GM12878 (cell line): ENCODE measurements around the gene MEIS2. TPM values are rescaled to one million over a fixed set of nuclear protein-coding genes. Genes with fewer than 3 reads are reported as not detected.

Experiments used
- ATAC-seq: fragments of 200-7000 bp; cut with Tn5 transposase; 3 replicates; pipeline ENCODE4 v1.9.1; 2020; ENCODE audit warnings: mild to moderate bottlenecking, moderate library complexity
- BruUV-seq: library from RNA; stranded (reverse); fragments of 400-500 nt; replicated peaks from 2 replicates; lab custom pipeline; 2021; lab: Mats Ljungman, UMichigan
- CTCF ChIA-PET: fragments of 300-600 bp; sonication (Branson Sonifier 250); formaldehyde crosslinking; extraction: SDS; loops from one replicate; lab custom pipeline; 2021; ENCODE audit warnings: inconsistent platforms; lab: Yijun Ruan, JAX
- POLR2A ChIA-PET: fragments of 350-600 bp; formaldehyde crosslinking; extraction: SDS; loops from one replicate; lab custom pipeline; 2021; ENCODE audit warnings: inconsistent platforms; lab: Charles Lee
- RAD21 ChIA-PET: fragments of 300-600 bp; sonication (Branson Sonifier 250); formaldehyde crosslinking; loops from one replicate; lab custom pipeline; 2023; ENCODE audit warnings: antibody characterized with exemption; ENCODE audit not compliant: unreplicated experiment; lab: Charles Lee
- SMC1A ChIA-PET: fragments of 300-600 bp; sonication (Branson Sonifier 250); formaldehyde crosslinking; loops from one replicate; lab custom pipeline; 2023; ENCODE audit not compliant: unreplicated experiment, uncharacterized antibody; lab: Charles Lee
- DNase-seq: peaks from one replicate; pipeline ENCODE4 v3.0.0-alpha.2; 2011; ENCODE audit warnings: low read depth, low spot score
- FAIRE-seq: peaks from 3 replicates; lab custom pipeline; 2011; peaks lifted over from hg19 to GRCh38; lab: Jason Lieb, UNC
- H2AFZ ChIP-seq: 2 replicates; pipeline ENCODE4 v1.6.0; 2011; ENCODE audit warnings: low read depth, low read length, control low read depth; ENCODE audit not compliant: control insufficient read depth
- H3K27ac ChIP-seq: 2 replicates; pipeline ENCODE4 v1.5.1; 2011; ENCODE audit warnings: control low read depth; ENCODE audit not compliant: control insufficient read depth, insufficient read depth
- H3K27me3 ChIP-seq, 2 experiments: replicated peaks in 1 of 2; 2 replicates each; pipeline versions ENCODE4 v1.6.0 to v1.6.1; 2011; ENCODE audit warnings: low read length in 1 of 2; ENCODE audit not compliant: control insufficient read depth in 2 of 2, insufficient read depth in 2 of 2
- H3K36me3 ChIP-seq, 2 experiments: 2 replicates each; pipeline ENCODE4 v1.5.1; 2011; ENCODE audit warnings: low read length in 1 of 2; ENCODE audit not compliant: control insufficient read depth in 2 of 2, insufficient read depth in 2 of 2
- H3K4me1 ChIP-seq: 2 replicates; pipeline ENCODE4 v1.6.1; 2011; ENCODE audit warnings: mild to moderate bottlenecking, low read length, moderate library complexity, mixed read lengths; ENCODE audit not compliant: control insufficient read depth, insufficient read depth
- H3K4me2 ChIP-seq: 2 replicates; pipeline ENCODE4 v1.6.0; 2011; ENCODE audit warnings: control low read depth; ENCODE audit not compliant: control insufficient read depth, insufficient read depth
- H3K4me3 ChIP-seq: fragments of 200-600 bp; sonication (generic); 2 replicates; pipeline ENCODE4 v1.5.1; 2016
- H3K79me2 ChIP-seq: 2 replicates; pipeline ENCODE4 v1.6.0; 2011; ENCODE audit warnings: low read length; ENCODE audit not compliant: control insufficient read depth, insufficient read depth
- H3K9ac ChIP-seq: 2 replicates; pipeline ENCODE4 v1.8.0; 2011; ENCODE audit warnings: low read length, control low read depth, mixed read lengths; ENCODE audit not compliant: control insufficient read depth, insufficient read depth
- H3K9me3 ChIP-seq: replicated peaks from 3 replicates; pipeline ENCODE4 v1.5.1; 2011; ENCODE audit warnings: mild to moderate bottlenecking, low read length; ENCODE audit not compliant: control insufficient read depth, insufficient read depth
- H4K20me1 ChIP-seq: 2 replicates; pipeline ENCODE4 v1.6.0; 2011; ENCODE audit not compliant: control insufficient read depth, insufficient read depth
- POLR2A ChIP-seq: IDR thresholded peaks from 2 replicates; pipeline ENCODE4 v1.6.1; 2011; ENCODE audit warnings: low read depth, mild to moderate bottlenecking, low read length
- POLR2AphosphoS5 ChIP-seq: IDR thresholded peaks from 2 replicates; pipeline ENCODE4 v1.6.1; 2011; ENCODE audit warnings: mild to moderate bottlenecking, low read length, inconsistent platforms
- RCOR1 ChIP-seq: conservative IDR thresholded peaks from 2 replicates; pipeline ENCODE4 v1.6.1; 2012; ENCODE audit warnings: low read depth, low read length, improper control_type of control experiment
- SMARCA5 ChIP-seq: fragments of 450-650 bp; IDR thresholded peaks from 2 replicates; pipeline ENCODE4 v1.6.1; 2017; ENCODE audit warnings: mild to moderate bottlenecking
- SRF ChIP-seq, 2 experiments: IDR thresholded peaks; 2 replicates each; pipeline ENCODE4 v1.6.1; 2011; ENCODE audit warnings: low read depth in 2 of 2, low read length in 2 of 2, mild to moderate bottlenecking in 1 of 2, moderate library complexity in 1 of 2
- YBX1 ChIP-seq: fragments of 450-650 bp; IDR thresholded peaks from 2 replicates; pipeline ENCODE4 v1.6.1; 2016; ENCODE audit warnings: antibody characterized with exemption
- WGBS: methylation state at CpG from one replicate; pipeline ENCODE4 v1.1.6; 2016; ENCODE audit warnings: low lambda C conversion rate; ENCODE audit not compliant: insufficient replicate concordance, insufficient coverage; ENCODE audit errors: missing lambda C conversion rate; 5-methylcytosine and 5-hydroxymethylcytosine counted together
- in situ Hi-C: fragments of 300-500 bp; cut with MboI; formaldehyde crosslinking; loops from 9 replicates; pipeline ENCODE4 v1.14.3; 2018; ENCODE audit warnings: mixed read lengths
- intact Hi-C: fragments of 100-400 bp; cut with micrococcal nuclease; formaldehyde crosslinking; loops from one replicate; pipeline ENCODE4 v1.14.2; 2022; ENCODE audit not compliant: unreplicated experiment
- polyA plus RNA-seq, 11 experiments: library from polyadenylated mRNA; depleted of rRNA in 4 of 11; unstranded in 6 of 11; stranded (reverse) in 5 of 11; fragments of >200 nt; fragmentation: Nextera tagmentation in 4 of 11; fragmentation: Illumina TruSeq in 1 of 11; extraction: Ambion mirVana in 4 of 11; extraction: Trizol in 1 of 11; gene quantifications; 1 replicate in 1 of 11; 2 replicates in 10 of 11; pipeline versions ENCODE4 v1.2.1 to v1.2.3, GENCODE V29; 2011 to 2016; ENCODE audit warnings: inconsistent platforms in 2 of 11, missing spikeins in 2 of 11, low read depth in 1 of 11
- total RNA-seq, 4 experiments: library from RNA; depleted of rRNA in 3 of 4; stranded (reverse); fragments of >200 nt in 3 of 4; fragmentation: Illumina TruSeq in 1 of 4; extraction: Trizol in 1 of 4; gene quantifications; 2 replicates each; pipeline versions ENCODE4 v1.2.1 to v1.2.3, GENCODE V29; 2013 to 2021
- TF ChIP-seq, protein P1 (sequence below): fragments of 450-650 bp; IDR thresholded peaks from 2 replicates; pipeline ENCODE4 v1.6.1; 2017; ENCODE audit warnings: mild to moderate bottlenecking, low read depth, inconsistent platforms; ENCODE audit not compliant: poor library complexity, severe bottlenecking
- TF ChIP-seq, protein P2 (sequence below): IDR thresholded peaks from 2 replicates; pipeline ENCODE4 v1.6.1; 2012; ENCODE audit warnings: low read length, inconsistent platforms
- TF ChIP-seq, protein P3 (sequence below): IDR thresholded peaks from 2 replicates; pipeline ENCODE4 v1.6.1; 2012; ENCODE audit warnings: improper control_type of control experiment, low read depth, low read length; ENCODE audit not compliant: insufficient replicate concordance
- TF ChIP-seq, protein P4 (sequence below): fragments of 450-650 bp; IDR thresholded peaks from 2 replicates; pipeline ENCODE4 v1.6.1; 2017; ENCODE audit warnings: low read depth, mild to moderate bottlenecking, moderate library complexity

The MEIS2 gene
- total and polyA plus RNA-seq, 10 of the 15 experiments (the other 5 are each of a cell fraction or from before 2014, with no cell fraction given): 9.2 to 54.0 (median 20.4) TPM

DNA sequence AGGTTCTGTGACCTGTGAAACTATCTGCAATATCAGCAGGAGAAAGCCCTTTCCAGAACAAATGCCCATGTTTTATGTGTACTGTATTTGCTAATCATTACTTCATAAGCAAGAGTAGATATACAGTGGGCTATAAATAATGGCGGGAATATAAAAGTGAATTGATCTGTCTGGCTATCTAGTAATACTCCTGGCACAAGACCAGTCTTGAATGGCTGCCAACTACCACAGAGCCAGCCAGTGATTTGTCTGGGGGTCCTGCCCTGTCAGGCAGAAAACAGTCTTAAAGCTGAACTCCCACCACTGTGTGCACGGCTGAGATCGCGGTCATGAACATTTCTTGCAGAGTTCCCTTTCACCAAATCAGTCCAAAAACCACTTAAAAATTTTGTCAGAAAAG, 176.3 kb downstream of the MEIS2 start:
- Histone ChIP-seq H3K27me3 (no peaks in the 10 kb centered on the region), H3K4me2 (no peak overlapping the region), H3K79me2 (no peaks in the 10 kb centered on the region), H4K20me1 (no peaks in the 10 kb centered on the region), H2AFZ (no peak overlapping the region), H3K27ac (no peak overlapping the region), H3K4me1 (no peaks in the 10 kb centered on the region), H3K9me3 (no peaks in the 10 kb centered on the region), H3K4me3 (no peak overlapping the region), H3K36me3 (no peaks in the 10 kb centered on the region), H3K9ac (no peak overlapping the region)
- ChIA-PET CTCF (no interaction called here), SMC1A (interaction anchor here (1.3 kb wide), 1 partner anchor 15 kb away, joined by 3 read pairs; no protein-coding TSS in a partner anchor), RAD21 (no interaction called here), POLR2A (no interaction called here)
- BruUV-seq: no TSS peak
- intact Hi-C loops: no loop called here
- in situ Hi-C loops: no loop called here
- WGBS: 87% methylated on average over 4 of the region's 4 CpGs
- ATAC-seq (no peak), DNase-seq (no peak), FAIRE-seq (no peak)
- no peak for TF ChIP-seq SRF (IDR thresholded peaks at IDR 0.05; ENCODE audit: low read depth in 2 of 2, low read length in 2 of 2)
- TF ChIP-seq POLR2A: no peak
- no peak for TF ChIP-seq YBX1
- no peak for TF ChIP-seq RCOR1
- TF ChIP-seq, protein P1, sequence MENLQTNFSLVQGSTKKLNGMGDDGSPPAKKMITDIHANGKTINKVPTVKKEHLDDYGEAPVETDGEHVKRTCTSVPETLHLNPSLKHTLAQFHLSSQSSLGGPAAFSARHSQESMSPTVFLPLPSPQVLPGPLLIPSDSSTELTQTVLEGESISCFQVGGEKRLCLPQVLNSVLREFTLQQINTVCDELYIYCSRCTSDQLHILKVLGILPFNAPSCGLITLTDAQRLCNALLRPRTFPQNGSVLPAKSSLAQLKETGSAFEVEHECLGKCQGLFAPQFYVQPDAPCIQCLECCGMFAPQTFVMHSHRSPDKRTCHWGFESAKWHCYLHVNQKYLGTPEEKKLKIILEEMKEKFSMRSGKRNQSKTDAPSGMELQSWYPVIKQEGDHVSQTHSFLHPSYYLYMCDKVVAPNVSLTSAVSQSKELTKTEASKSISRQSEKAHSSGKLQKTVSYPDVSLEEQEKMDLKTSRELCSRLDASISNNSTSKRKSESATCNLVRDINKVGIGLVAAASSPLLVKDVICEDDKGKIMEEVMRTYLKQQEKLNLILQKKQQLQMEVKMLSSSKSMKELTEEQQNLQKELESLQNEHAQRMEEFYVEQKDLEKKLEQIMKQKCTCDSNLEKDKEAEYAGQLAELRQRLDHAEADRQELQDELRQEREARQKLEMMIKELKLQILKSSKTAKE: no peak
- TF ChIP-seq, protein P2, sequence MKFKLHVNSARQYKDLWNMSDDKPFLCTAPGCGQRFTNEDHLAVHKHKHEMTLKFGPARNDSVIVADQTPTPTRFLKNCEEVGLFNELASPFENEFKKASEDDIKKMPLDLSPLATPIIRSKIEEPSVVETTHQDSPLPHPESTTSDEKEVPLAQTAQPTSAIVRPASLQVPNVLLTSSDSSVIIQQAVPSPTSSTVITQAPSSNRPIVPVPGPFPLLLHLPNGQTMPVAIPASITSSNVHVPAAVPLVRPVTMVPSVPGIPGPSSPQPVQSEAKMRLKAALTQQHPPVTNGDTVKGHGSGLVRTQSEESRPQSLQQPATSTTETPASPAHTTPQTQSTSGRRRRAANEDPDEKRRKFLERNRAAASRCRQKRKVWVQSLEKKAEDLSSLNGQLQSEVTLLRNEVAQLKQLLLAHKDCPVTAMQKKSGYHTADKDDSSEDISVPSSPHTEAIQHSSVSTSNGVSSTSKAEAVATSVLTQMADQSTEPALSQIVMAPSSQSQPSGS: no peak
- TF ChIP-seq, protein P3, sequence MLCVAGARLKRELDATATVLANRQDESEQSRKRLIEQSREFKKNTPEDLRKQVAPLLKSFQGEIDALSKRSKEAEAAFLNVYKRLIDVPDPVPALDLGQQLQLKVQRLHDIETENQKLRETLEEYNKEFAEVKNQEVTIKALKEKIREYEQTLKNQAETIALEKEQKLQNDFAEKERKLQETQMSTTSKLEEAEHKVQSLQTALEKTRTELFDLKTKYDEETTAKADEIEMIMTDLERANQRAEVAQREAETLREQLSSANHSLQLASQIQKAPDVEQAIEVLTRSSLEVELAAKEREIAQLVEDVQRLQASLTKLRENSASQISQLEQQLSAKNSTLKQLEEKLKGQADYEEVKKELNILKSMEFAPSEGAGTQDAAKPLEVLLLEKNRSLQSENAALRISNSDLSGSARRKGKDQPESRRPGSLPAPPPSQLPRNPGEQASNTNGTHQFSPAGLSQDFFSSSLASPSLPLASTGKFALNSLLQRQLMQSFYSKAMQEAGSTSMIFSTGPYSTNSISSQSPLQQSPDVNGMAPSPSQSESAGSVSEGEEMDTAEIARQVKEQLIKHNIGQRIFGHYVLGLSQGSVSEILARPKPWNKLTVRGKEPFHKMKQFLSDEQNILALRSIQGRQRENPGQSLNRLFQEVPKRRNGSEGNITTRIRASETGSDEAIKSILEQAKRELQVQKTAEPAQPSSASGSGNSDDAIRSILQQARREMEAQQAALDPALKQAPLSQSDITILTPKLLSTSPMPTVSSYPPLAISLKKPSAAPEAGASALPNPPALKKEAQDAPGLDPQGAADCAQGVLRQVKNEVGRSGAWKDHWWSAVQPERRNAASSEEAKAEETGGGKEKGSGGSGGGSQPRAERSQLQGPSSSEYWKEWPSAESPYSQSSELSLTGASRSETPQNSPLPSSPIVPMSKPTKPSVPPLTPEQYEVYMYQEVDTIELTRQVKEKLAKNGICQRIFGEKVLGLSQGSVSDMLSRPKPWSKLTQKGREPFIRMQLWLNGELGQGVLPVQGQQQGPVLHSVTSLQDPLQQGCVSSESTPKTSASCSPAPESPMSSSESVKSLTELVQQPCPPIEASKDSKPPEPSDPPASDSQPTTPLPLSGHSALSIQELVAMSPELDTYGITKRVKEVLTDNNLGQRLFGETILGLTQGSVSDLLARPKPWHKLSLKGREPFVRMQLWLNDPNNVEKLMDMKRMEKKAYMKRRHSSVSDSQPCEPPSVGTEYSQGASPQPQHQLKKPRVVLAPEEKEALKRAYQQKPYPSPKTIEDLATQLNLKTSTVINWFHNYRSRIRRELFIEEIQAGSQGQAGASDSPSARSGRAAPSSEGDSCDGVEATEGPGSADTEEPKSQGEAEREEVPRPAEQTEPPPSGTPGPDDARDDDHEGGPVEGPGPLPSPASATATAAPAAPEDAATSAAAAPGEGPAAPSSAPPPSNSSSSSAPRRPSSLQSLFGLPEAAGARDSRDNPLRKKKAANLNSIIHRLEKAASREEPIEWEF: no peak
- TF ChIP-seq SMARCA5: no peak
- TF ChIP-seq POLR2AphosphoS5: no peak
- TF ChIP-seq, protein P4, sequence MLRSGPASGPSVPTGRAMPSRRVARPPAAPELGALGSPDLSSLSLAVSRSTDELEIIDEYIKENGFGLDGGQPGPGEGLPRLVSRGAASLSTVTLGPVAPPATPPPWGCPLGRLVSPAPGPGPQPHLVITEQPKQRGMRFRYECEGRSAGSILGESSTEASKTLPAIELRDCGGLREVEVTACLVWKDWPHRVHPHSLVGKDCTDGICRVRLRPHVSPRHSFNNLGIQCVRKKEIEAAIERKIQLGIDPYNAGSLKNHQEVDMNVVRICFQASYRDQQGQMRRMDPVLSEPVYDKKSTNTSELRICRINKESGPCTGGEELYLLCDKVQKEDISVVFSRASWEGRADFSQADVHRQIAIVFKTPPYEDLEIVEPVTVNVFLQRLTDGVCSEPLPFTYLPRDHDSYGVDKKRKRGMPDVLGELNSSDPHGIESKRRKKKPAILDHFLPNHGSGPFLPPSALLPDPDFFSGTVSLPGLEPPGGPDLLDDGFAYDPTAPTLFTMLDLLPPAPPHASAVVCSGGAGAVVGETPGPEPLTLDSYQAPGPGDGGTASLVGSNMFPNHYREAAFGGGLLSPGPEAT: no peak
